HepG2 (cell line): ENCODE measurements around the gene ACD. TPM values are rescaled to one million over a fixed set of nuclear protein-coding genes. Genes with fewer than 3 reads are reported as not detected.

Experiments
- HOXA9 ChIP-seq: sonication (generic); formaldehyde crosslinking; IDR thresholded peaks from 2 replicates; pipeline ENCODE4 v1.8.1; 2022; ENCODE audit warnings: missing genetic modification reagents, mild to moderate bottlenecking, moderate library complexity, borderline replicate concordance
- PAXIP1 ChIP-seq: sonication (generic); formaldehyde crosslinking; conservative IDR thresholded peaks from 2 replicates; pipeline ENCODE4 v1.4.0; 2020; ENCODE audit warnings: mild to moderate bottlenecking, missing genetic modification reagents, moderate library complexity
- ZBTB40 ChIP-seq, 2 experiments: fragments of 450-650 bp in 1 of 2; sonication (generic) in 1 of 2; formaldehyde crosslinking in 1 of 2; IDR thresholded peaks; 2 replicates each; pipeline versions ENCODE4 v1.6.1 to v1.8.0; 2016 to 2022; ENCODE audit warnings: antibody characterized with exemption in 1 of 2, mild to moderate bottlenecking in 1 of 2, missing genetic modification reagents in 1 of 2
- ZIK1 ChIP-seq: sonication (generic); formaldehyde crosslinking; IDR thresholded peaks from 2 replicates; pipeline ENCODE4 v1.5.0; 2020; ENCODE audit warnings: mild to moderate bottlenecking, low read depth, missing genetic modification reagents, borderline replicate concordance
- ZNF512 ChIP-seq: sonication (generic); formaldehyde crosslinking; IDR thresholded peaks from 2 replicates; pipeline ENCODE4 v1.4.0; 2020; ENCODE audit warnings: mild to moderate bottlenecking, missing genetic modification reagents
- ZNF563 ChIP-seq: sonication (generic); formaldehyde crosslinking; IDR thresholded peaks from 2 replicates; pipeline ENCODE4 v1.8.0; 2022; ENCODE audit warnings: mild to moderate bottlenecking, moderate library complexity, missing genetic modification reagents
- ZNF710 ChIP-seq: sonication (generic); formaldehyde crosslinking; IDR thresholded peaks from 2 replicates; pipeline ENCODE4 v1.5.0; 2020; ENCODE audit warnings: mild to moderate bottlenecking, missing genetic modification reagents, borderline replicate concordance
- polyA plus RNA-seq, 8 experiments: library from polyadenylated mRNA; depleted of rRNA in 3 of 8; stranded (reverse) in 7 of 8; unstranded in 1 of 8; fragments of >200 nt; fragmentation: Illumina TruSeq in 4 of 8; extraction: Trizol in 4 of 8; gene quantifications; 2 replicates each; pipeline versions ENCODE4 v1.2.1 to v1.2.3, GENCODE V29; 2011 to 2016; ENCODE audit warnings: low read depth in 4 of 8, missing spikeins in 1 of 8, mixed read lengths in 1 of 8; ENCODE audit not compliant: insufficient read depth in 1 of 8
- total RNA-seq, 5 experiments: library from RNA; depleted of rRNA; stranded (reverse); fragments of >200 nt; fragmentation: Illumina TruSeq; extraction: Trizol; gene quantifications; 2 replicates each; pipeline ENCODE4 v1.2.3, GENCODE V29; 2016; ENCODE audit warnings: low read depth in 1 of 5

Gene ACD
- total and polyA plus RNA-seq, 2 of the 13 experiments (the other 11 are each of a cell fraction or from before 2014, with no cell fraction given) = 32.6 to 38.3 TPM

GRCh38 chr16:67663151-67663876, 3.3 kb upstream of the ACD start (continued):
- TF ChIP-seq ZBTB40 (IDR thresholded peaks at IDR 0.05) = no peak
- TF ChIP-seq ZBTB40 (CRISPR knock-in tag; IDR thresholded peaks at IDR 0.05) = no peak
- no peak for TF ChIP-seq ZNF512
- 0 out of 2 replicates have a peak, but pooled peaks have one; percentile 38 for TF ChIP-seq HOXA9 (CRISPR knock-in tag)
- 0 out of 2 replicates have a peak, but pooled peaks have one; percentile 24 for TF ChIP-seq ZNF710 (CRISPR knock-in tag)
- 0 out of 2 replicates have a peak, but pooled peaks have one; percentile 27 for TF ChIP-seq ZNF563
- TF ChIP-seq PAXIP1 (CRISPR knock-in tag) = no peak
- no peak for TF ChIP-seq ZIK1 (CRISPR knock-in tag)
